Activated CD8-positive, alpha-beta memory T cell treated with anti-CD3 and anti-CD28 coated beads, Interleukin-2, amount 50 U/mL, for 1 hour (primary cell): ENCODE results near the gene MRPS26.
"Not testable (repeated sequence)": the region's sequence is repeated elsewhere in the genome, so short reads cannot be mapped to it uniquely, and the experiment has no call there.

Experiments
- DNase-seq: peaks from one replicate; pipeline ENCODE4 v3.0.0-alpha.2; 2020; ENCODE audit errors: extremely low read depth

The MRPS26 gene

GRCh38 chr20:3074812-3075211 is 29.0 kb downstream of the MRPS26 start:
- no peak for DNase-seq

GRCh38 chr20:3075315-3075714 is 29.5 kb downstream of the MRPS26 start:
- DNase-seq, result not testable (repeated sequence)

DNA sequence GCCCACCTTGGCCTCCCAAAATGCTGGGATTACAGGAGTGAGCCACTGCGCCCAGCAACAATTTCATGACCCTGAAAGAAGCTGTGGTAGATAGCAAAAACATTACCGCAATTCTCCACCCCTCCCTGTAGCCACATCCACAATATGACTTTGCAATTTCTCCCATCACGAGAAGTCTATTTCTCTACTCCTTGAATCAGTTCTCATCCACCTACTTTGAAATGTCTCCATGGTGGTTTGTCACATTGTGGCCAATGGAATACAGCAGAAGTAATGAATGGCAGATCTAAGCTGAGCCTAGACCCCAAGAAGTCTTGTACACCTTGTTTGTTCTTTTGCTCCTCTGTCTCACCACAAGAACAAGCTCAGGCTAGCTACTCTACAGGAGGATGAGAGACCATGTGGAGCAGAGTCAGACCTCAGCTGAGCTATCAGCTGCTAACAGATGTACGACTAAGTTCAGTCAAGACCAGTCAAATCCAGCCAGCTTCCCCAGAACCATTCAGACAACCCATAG is 31.8 kb downstream of the MRPS26 start:
- DNase-seq, result no peak

DNA sequence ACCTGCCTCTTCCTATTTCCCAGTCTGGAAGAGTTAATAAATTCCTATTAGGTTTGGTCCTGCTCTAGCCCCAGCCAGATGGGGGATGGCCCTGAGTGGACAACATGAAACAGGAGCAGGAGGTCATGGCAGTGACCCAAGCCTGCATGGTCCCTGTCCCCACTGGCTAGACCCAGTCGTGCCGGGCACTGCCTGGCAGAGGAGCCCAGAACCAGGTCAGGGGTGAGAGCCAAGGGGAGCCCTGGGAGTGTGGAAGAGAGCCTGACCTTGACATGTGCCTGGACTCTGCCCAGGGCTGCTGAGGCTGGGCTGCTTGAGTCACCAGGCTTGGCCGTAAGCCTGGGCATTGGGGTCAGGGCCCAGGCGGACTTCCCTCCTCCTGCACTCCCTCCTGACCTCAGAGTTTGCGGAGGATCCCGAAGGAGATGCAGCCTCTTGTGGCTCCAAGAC is 35.1 kb downstream of the MRPS26 start:
- no peak for DNase-seq

GRCh38 chr20:3081641-3082040 is 35.8 kb downstream of the MRPS26 start:
- no peak for DNase-seq

- no peak for DNase-seq
Measured at GRCh38 chr20:3082306-3082951, 36.6 kb downstream of the MRPS26 start.

GRCh38 chr20:3082955-3083952 is 37.4 kb downstream of the MRPS26 start:
- DNase-seq, result no peak

DNA sequence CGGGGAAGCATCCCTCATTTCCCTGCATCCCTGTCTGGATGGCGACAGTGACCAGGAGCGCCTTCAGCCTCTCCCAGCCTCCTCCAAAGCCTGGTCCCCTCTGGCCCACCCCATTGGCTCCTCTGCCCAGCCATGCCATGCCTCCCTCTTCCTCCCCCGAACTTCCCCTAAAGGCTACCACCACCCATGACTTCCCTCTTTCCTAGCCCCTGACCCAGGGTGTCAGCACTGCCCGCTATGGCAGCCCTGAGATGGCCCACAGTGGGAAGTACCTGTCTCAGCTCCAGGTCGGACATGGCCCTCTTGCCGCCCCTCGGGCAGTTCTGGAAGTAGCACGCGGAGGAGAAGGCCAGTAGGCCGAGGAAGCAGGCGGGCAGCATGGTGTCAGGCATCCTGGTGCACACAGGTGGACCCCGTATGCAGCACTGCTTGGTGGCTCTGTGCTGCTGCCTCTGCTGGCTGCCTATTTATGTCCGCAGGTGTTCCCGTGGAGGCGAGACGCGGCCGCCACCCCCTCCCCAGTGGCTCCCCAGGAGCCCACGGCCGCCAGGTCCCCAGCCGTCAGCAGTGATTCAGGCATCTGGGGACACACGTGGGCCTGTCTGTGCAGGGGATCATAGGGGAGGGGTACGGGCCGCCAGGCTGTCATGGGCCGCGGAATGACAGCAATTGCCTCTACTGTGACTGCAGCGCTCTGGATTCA is 38.6 kb downstream of the MRPS26 start, which contains the start of gene AVP:
TSS of gene AVP (minus strand) at position 442 of the 703 bp plus-strand sequence. CDS start at position 392, 50 bp downstream.
- DNase-seq, result no peak

DNA sequence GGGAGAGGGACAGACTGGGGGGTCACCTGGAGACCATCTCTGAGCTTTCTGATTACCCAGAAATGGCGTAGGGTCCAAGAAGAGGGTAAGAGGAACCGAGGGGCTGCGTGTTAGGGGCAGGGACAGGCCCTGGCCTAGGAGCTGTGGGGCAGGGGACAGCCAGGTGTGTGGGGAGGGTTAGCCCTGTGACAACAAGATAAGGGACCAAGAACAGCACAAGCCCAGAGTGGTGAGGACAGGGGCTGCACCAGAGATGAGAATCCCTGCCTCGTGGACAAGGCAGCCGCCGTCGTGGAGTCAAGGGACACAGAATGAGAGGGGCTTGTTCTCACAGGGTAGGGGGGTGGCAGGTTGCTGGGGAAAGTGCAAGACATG is 39.1 kb downstream of the MRPS26 start:
- no peak for DNase-seq

- DNase-seq, result no peak
Measured at GRCh38 chr20:3085571-3086072, 39.8 kb downstream of the MRPS26 start.

DNA sequence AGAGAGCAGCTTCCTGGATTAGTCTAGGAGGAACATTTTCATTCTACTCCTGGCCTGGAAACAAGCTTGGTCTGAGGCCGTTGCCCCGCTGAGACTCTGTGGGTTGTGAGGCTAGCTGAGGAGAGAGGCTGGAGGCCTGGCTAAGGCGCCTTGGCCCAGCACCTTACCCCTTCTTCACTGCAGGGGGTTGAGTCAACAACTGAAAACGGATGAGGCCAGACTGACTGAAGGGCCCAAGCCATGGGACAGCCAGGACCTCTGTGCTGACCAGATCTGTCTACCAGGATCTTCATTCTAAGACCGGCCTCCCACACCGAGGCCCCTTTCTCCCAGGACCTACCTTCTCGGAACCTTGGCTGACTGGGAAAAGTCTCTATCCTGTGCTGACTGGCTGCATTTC is 42.2 kb downstream of the MRPS26 start:
- DNase-seq, result no peak

- no peak for DNase-seq
Measured at GRCh38 chr20:3090565-3090964, 44.7 kb downstream of the MRPS26 start.

- no peak for DNase-seq
Measured at GRCh38 chr20:3092611-3093379, 46.9 kb downstream of the MRPS26 start.

DNA sequence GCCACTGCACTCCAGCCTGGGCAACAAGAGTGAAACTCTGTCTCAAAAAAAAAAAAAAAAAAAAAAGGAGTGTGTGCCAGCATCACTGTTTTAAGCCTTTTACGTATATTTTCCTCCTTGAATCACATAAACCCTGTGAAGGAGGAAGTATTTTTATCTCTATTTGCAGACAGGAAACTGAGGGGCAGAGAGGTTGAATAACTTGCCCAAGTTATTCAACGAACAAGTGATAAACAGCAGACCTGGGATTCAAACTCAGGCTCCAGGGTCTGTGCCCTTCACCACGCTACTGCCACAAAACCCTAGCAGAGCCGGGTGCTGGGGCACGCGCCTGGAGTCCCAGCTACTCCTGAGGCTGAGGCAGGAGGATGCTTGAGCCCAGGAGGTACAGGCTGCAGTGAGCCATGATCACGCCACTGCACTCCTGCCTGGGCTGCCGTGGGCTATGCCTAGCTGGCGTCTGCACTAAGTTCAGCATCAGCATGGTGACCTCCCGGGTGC is 48.1 kb downstream of the MRPS26 start:
- DNase-seq, result no peak

GRCh38 chr20:3094848-3095629 is 49.2 kb downstream of the MRPS26 start:
- no peak for DNase-seq
